MCF 10A (cell line): ENCODE measurements around the gene PTPRG. TPM values are rescaled to one million over a fixed set of nuclear protein-coding genes. Genes with fewer than 3 reads are reported as not detected.

Experiments used
- BruUV-seq: library from RNA; stranded (reverse); fragments of 400-500 nt; replicated peaks from 2 replicates; lab custom pipeline; 2021; lab: Mats Ljungman, UMichigan
- CTCF ChIA-PET: fragments of 300-600 bp; sonication (Branson Sonifier 250); formaldehyde crosslinking; extraction: SDS; loops from one replicate; lab custom pipeline; 2021; ENCODE audit warnings: antibody characterized with exemption, inconsistent platforms; lab: Yijun Ruan, JAX
- POLR2A ChIA-PET: fragments of 300-600, 350-650 bp; sonication (Branson Sonifier 250); formaldehyde crosslinking; extraction: SDS; loops from one replicate; lab custom pipeline; 2020; ENCODE audit warnings: antibody characterized with exemption, inconsistent platforms; lab: Yijun Ruan, JAX
- DNase-seq: peaks from one replicate; pipeline ENCODE4 v3.0.0-alpha.2; 2018; ENCODE audit not compliant: unreplicated experiment
- H3K27ac Mint-ChIP-seq: one replicate; pipeline ENCODE4 v1.8.0; 2022; ENCODE audit warnings: mild to moderate bottlenecking, low read depth, mixed read lengths; ENCODE audit not compliant: unreplicated experiment
- H3K27me3 Mint-ChIP-seq: one replicate; pipeline ENCODE4 v1.8.0; 2022; ENCODE audit warnings: mixed read lengths; ENCODE audit not compliant: insufficient read depth, unreplicated experiment
- H3K36me3 Mint-ChIP-seq: one replicate; pipeline ENCODE4 v1.8.0; 2022; ENCODE audit warnings: mild to moderate bottlenecking, moderate library complexity, mixed read lengths; ENCODE audit not compliant: insufficient read depth, unreplicated experiment
- H3K4me1 Mint-ChIP-seq: one replicate; pipeline ENCODE4 v1.8.0; 2022; ENCODE audit warnings: mixed read lengths; ENCODE audit not compliant: insufficient read depth, unreplicated experiment
- H3K4me3 Mint-ChIP-seq: one replicate; pipeline ENCODE4 v1.8.0; 2022; ENCODE audit warnings: mild to moderate bottlenecking, moderate library complexity, mixed read lengths; ENCODE audit not compliant: unreplicated experiment
- H3K9me3 Mint-ChIP-seq: one replicate; pipeline ENCODE4 v1.8.0; 2022; ENCODE audit warnings: mixed read lengths; ENCODE audit not compliant: unreplicated experiment
- intact Hi-C: fragments of 100-400 bp; cut with micrococcal nuclease; formaldehyde crosslinking; loops from 2 replicates; pipeline ENCODE4 v1.14.1; 2022
- total RNA-seq: library from RNA; stranded (reverse); gene quantifications from 2 replicates; pipeline ENCODE4 v1.2.3, GENCODE V29; 2022
- TF ChIP-seq, protein P1 (sequence below): fragments of 200-600 bp; IDR thresholded peaks from one replicate; pipeline ENCODE4 v1.8.0; 2022; ENCODE audit warnings: antibody characterized with exemption, mild to moderate bottlenecking; ENCODE audit not compliant: unreplicated experiment

Gene PTPRG
- total RNA-seq, 1 experiment from 2014 or later, result 54.5 TPM

DNA sequence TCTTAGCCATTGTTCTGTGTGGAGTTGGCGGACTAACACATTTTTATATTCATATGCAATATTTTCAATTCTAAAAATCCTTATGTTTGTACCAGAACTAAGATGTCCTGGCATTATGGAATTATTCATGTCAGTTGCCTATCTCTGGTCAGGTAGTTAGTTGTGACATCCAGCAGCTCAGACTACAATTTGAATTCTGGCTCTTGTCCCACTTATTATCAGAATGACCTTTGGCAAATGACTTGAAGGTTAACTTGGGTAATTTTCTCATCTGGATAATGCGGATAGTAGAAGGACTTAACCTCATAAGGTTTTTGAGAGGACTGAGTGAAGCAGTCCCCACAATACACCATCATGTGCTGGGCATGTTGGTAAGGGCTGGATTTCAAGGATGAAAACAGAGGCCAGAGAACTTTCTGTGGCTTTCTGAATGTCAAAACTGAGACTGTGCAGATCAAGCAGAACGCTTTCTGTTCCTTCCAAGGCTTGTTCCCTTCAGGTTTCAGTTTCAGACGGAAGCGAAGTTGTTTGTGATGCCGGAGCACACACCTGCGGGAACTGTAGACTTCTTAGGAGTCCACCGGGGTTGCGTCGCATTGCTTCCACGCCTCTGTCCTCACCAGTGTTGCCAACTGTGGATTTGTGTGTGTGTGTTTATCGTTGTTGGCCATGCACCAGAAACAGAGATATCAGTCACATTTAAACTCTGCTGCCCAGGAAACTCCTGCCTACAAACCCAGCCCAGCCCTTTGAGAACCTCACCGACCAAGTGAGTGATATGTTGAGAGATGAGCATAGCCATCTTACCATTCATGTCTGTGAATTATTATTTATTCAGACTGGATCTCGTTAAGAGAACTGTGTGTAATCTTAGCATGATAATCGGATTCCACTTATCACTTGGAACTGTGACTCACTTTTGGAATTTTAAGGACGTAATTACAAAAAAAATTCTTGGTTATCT, 76.0 kb downstream of the PTPRG start:
- H3K4me3 Mint-ChIP-seq, result no peak overlapping the region
- no peaks in the 10 kb centered on the region for H3K27me3 Mint-ChIP-seq
- peaks cover 14% of the 10 kb centered on the region for H3K4me1 Mint-ChIP-seq
- no peaks in the 10 kb centered on the region for H3K9me3 Mint-ChIP-seq
- DNase-seq, result no peak
- intact Hi-C loops, result no loop called here
- H3K27ac Mint-ChIP-seq, result no peak overlapping the region
- POLR2A ChIA-PET, result no interaction called here
- CTCF ChIA-PET, result interaction anchor here (0.5 kb wide), 1 partner anchor 72 kb away, joined by 3 read pairs; no protein-coding TSS in a partner anchor
- no peaks in the 10 kb centered on the region for H3K36me3 Mint-ChIP-seq
- no TSS peak for BruUV-seq
- TF ChIP-seq, protein P1, sequence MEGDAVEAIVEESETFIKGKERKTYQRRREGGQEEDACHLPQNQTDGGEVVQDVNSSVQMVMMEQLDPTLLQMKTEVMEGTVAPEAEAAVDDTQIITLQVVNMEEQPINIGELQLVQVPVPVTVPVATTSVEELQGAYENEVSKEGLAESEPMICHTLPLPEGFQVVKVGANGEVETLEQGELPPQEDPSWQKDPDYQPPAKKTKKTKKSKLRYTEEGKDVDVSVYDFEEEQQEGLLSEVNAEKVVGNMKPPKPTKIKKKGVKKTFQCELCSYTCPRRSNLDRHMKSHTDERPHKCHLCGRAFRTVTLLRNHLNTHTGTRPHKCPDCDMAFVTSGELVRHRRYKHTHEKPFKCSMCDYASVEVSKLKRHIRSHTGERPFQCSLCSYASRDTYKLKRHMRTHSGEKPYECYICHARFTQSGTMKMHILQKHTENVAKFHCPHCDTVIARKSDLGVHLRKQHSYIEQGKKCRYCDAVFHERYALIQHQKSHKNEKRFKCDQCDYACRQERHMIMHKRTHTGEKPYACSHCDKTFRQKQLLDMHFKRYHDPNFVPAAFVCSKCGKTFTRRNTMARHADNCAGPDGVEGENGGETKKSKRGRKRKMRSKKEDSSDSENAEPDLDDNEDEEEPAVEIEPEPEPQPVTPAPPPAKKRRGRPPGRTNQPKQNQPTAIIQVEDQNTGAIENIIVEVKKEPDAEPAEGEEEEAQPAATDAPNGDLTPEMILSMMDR, result no peak

GRCh38 chr3:61638741-61639140, 77.4 kb downstream of the PTPRG start:
- BruUV-seq, result no TSS peak
- Mint-ChIP-seq H3K27ac (no peak overlapping the region), H3K36me3 (no peaks in the 10 kb centered on the region), H3K27me3 (no peaks in the 10 kb centered on the region), H3K4me3 (no peak overlapping the region), H3K4me1 (peaks cover 5% of the 10 kb centered on the region), H3K9me3 (no peaks in the 10 kb centered on the region)
- intact Hi-C loops, result no loop called here
- DNase-seq, result no peak
- TF ChIP-seq, protein P1, result no peak
- POLR2A ChIA-PET, result no interaction called here
- CTCF ChIA-PET, result interaction anchor here (0.7 kb wide), 1 partner anchor 35 kb away, joined by 5 read pairs; no protein-coding TSS in a partner anchor

GRCh38 chr3:61639991-61640390, 78.6 kb downstream of the PTPRG start:
- no peak for DNase-seq
- TF ChIP-seq, protein P1, result no peak
- Mint-ChIP-seq H3K36me3 (no peaks in the 10 kb centered on the region), H3K27me3 (no peaks in the 10 kb centered on the region), H3K27ac (no peak overlapping the region), H3K4me1 (peaks cover 5% of the 10 kb centered on the region), H3K4me3 (no peak overlapping the region), H3K9me3 (no peaks in the 10 kb centered on the region)
- BruUV-seq, result no TSS peak
- ChIA-PET POLR2A (no interaction called here), CTCF (no interaction called here)
- intact Hi-C loops, result no loop called here

DNA sequence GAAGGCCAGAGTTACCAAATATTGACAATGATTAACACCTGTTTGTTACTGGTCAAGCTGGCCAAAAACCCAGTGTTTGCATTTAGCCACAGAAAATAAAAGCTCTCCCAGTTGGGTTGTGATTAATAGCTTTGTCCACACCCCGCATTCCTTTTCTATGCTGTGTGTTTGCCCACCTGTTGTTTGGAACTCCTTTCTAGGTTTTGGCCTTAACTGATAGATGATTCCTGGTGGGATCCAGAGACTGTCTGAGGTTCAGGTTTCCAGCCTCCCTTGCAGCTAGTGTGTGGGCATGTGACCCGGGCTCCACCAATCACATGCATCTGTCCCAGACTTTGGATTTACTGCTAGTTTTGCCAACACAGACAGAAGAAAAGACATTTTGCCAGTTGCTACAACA, 83.8 kb downstream of the PTPRG start:
- ChIA-PET CTCF (no interaction called here), POLR2A (no interaction called here)
- H3K36me3 Mint-ChIP-seq, result peaks cover 3% of the 10 kb centered on the region
- no peaks in the 10 kb centered on the region for H3K9me3 Mint-ChIP-seq
- no TSS peak for BruUV-seq
- TF ChIP-seq, protein P1, result no peak
- intact Hi-C loops, result no loop called here
- H3K27me3 Mint-ChIP-seq, result no peaks in the 10 kb centered on the region
- H3K4me3 Mint-ChIP-seq, result no peak overlapping the region
- DNase-seq, result no peak
- H3K4me1 Mint-ChIP-seq, result no peaks in the 10 kb centered on the region
- H3K27ac Mint-ChIP-seq, result no peak overlapping the region
